A673 (cell line): ENCODE measurements around the gene SMAGP. TPM values are rescaled to one million over a fixed set of nuclear protein-coding genes. Genes with fewer than 3 reads are reported as not detected.

ENCODE experiments used
- BruUV-seq: library from RNA; stranded (reverse); fragments of 400-500 nt; replicated peaks from 2 replicates; lab custom pipeline; 2021; lab: Mats Ljungman, UMichigan
- CTCF ChIA-PET: fragments of 300-600 bp; sonication (Branson Sonifier 250); formaldehyde crosslinking; loops from one replicate; lab custom pipeline; 2022; ENCODE audit warnings: antibody characterized with exemption; lab: Charles Lee
- POLR2A ChIA-PET: fragments of 300-600 bp; sonication (Branson Sonifier 250); formaldehyde crosslinking; loops from one replicate; lab custom pipeline; 2022; ENCODE audit warnings: antibody characterized with exemption; ENCODE audit not compliant: low non-redundant PET; lab: Charles Lee
- DNase-seq: peaks from one replicate; pipeline ENCODE4 v3.0.0-alpha.2; 2015; ENCODE audit warnings: low spot score
- H3K27ac ChIP-seq: fragments of 200-600 bp; sonication (generic); 2 replicates; pipeline ENCODE4 v1.5.1; 2016; ENCODE audit warnings: mixed run types, low read depth, mild to moderate bottlenecking, mixed read lengths, antibody characterized with exemption, low read length; ENCODE audit not compliant: poor library complexity, severe bottlenecking
- H3K27me3 ChIP-seq: fragments of 200-600 bp; sonication (generic); replicated peaks from 2 replicates; pipeline ENCODE4 v1.6.1; 2017; ENCODE audit warnings: mixed run types, low read depth, mild to moderate bottlenecking, mixed read lengths, antibody characterized with exemption, low read length; ENCODE audit not compliant: insufficient read depth, poor library complexity
- H3K36me3 ChIP-seq: fragments of 200-600 bp; sonication (generic); 2 replicates; pipeline ENCODE4 v1.6.1; 2016; ENCODE audit warnings: mixed run types, mild to moderate bottlenecking, mixed read lengths, antibody characterized with exemption, low read length; ENCODE audit not compliant: insufficient read depth, poor library complexity, severe bottlenecking
- H3K4me1 ChIP-seq: fragments of 200-600 bp; sonication (generic); 2 replicates; pipeline ENCODE4 v1.6.1; 2017; ENCODE audit warnings: mixed run types, mild to moderate bottlenecking, mixed read lengths, antibody characterized with exemption, low read length; ENCODE audit not compliant: insufficient read depth, poor library complexity, severe bottlenecking
- H3K4me3 ChIP-seq: fragments of 200-600 bp; sonication (generic); 2 replicates; pipeline ENCODE4 v1.5.1; 2016; ENCODE audit warnings: low read depth, mixed run types, mild to moderate bottlenecking, mixed read lengths, low read length; ENCODE audit not compliant: poor library complexity, severe bottlenecking
- H3K9me3 ChIP-seq: fragments of 200-600 bp; sonication (generic); 2 replicates; pipeline ENCODE4 v1.6.1; 2016; ENCODE audit warnings: mixed run types, low read depth, mild to moderate bottlenecking, mixed read lengths, antibody characterized with exemption, low read length; ENCODE audit not compliant: poor library complexity, severe bottlenecking
- EZH2 ChIP-seq: fragments of 200-600 bp; sonication (generic); IDR thresholded peaks from 2 replicates; pipeline ENCODE4 v1.6.1; 2017; ENCODE audit warnings: borderline replicate concordance, low read depth, mild to moderate bottlenecking, mixed read lengths, antibody characterized with exemption, low read length; ENCODE audit not compliant: poor library complexity, severe bottlenecking
- intact Hi-C: fragments of 100-400 bp; cut with micrococcal nuclease; formaldehyde crosslinking; loops from one replicate; pipeline ENCODE4 v1.10.0; 2022; ENCODE audit not compliant: unreplicated experiment
- total RNA-seq: library from RNA; stranded (reverse); gene quantifications from 2 replicates; pipeline ENCODE4 v1.2.3, GENCODE V29; 2021
- TF ChIP-seq, protein P1 (sequence below): fragments of 300-800, 200-600 bp; sonication (generic); conservative IDR thresholded peaks from 2 replicates; pipeline ENCODE4 v1.5.1; 2017; ENCODE audit warnings: low read depth, mild to moderate bottlenecking, antibody characterized with exemption, low read length, moderate library complexity, mixed read lengths

Gene SMAGP
- total RNA-seq, 1 experiment from 2014 or later, result 26.5 TPM

DNA sequence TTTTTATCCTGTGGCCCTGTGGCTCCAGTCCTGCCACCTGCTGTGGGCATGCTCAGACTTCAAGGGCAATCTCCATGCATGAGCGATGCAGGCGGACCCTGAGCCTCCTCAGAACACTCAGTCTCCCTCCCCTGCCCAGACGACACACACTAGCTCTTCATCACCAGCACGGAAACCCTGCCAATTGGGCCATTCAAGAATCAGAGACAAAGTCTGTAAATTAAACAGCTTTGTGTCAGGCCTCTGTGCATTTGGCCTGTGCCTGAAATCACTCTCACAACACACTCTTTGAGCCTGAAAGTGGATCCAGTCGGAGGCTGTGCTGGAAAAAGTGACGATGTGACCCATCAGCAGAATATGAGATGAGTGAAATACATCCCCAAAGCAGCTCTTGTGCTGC is 64.9 kb downstream of the SMAGP start:
- no TSS peak for BruUV-seq
- Histone ChIP-seq H3K4me3 (no peak overlapping the region), H3K27me3 (no peaks in the 10 kb centered on the region), H3K36me3 (no peaks in the 10 kb centered on the region), H3K27ac (no peak overlapping the region), H3K9me3 (no peaks in the 10 kb centered on the region), H3K4me1 (no peaks in the 10 kb centered on the region)
- no peak for DNase-seq
- no peak for TF ChIP-seq EZH2
- TF ChIP-seq, protein P1, sequence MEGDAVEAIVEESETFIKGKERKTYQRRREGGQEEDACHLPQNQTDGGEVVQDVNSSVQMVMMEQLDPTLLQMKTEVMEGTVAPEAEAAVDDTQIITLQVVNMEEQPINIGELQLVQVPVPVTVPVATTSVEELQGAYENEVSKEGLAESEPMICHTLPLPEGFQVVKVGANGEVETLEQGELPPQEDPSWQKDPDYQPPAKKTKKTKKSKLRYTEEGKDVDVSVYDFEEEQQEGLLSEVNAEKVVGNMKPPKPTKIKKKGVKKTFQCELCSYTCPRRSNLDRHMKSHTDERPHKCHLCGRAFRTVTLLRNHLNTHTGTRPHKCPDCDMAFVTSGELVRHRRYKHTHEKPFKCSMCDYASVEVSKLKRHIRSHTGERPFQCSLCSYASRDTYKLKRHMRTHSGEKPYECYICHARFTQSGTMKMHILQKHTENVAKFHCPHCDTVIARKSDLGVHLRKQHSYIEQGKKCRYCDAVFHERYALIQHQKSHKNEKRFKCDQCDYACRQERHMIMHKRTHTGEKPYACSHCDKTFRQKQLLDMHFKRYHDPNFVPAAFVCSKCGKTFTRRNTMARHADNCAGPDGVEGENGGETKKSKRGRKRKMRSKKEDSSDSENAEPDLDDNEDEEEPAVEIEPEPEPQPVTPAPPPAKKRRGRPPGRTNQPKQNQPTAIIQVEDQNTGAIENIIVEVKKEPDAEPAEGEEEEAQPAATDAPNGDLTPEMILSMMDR, result no peak
- POLR2A ChIA-PET, result no interaction called here
- CTCF ChIA-PET, result no interaction called here
- intact Hi-C loops, result no loop called here

GRCh38 chr12:51202718-51203117 is 67.5 kb downstream of the SMAGP start:
- intact Hi-C loops, result no loop called here
- H3K4me1 ChIP-seq, result no peaks in the 10 kb centered on the region
- POLR2A ChIA-PET, result no interaction called here
- no peak for DNase-seq
- CTCF ChIA-PET, result no interaction called here
- H3K36me3 ChIP-seq, result no peaks in the 10 kb centered on the region
- no TSS peak for BruUV-seq
- no peak overlapping the region for H3K4me3 ChIP-seq
- no peak for TF ChIP-seq EZH2
- TF ChIP-seq, protein P1, result no peak
- no peaks in the 10 kb centered on the region for H3K9me3 ChIP-seq
- no peaks in the 10 kb centered on the region for H3K27me3 ChIP-seq
- no peak overlapping the region for H3K27ac ChIP-seq

DNA sequence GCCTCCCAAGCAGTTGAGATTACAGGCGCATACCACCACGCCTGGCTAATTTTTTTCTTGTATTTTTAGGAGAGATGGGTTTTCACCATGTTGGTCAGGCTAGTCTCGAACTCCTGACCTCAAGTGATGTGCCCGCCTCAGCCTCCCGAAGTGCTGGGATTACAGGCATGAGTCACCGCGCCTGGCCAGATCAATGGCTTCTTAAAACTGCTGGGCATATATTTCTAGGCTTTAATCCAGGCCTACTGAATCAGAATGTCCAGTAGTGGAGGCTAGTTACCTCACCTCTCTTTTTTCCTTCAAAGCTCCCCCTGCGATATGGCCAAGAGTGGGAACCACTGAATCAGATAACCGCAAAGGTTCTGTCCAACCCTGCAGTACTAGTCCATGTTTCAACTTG is 69.4 kb downstream of the SMAGP start:
- Histone ChIP-seq H3K9me3 (no peaks in the 10 kb centered on the region), H3K4me1 (no peaks in the 10 kb centered on the region), H3K4me3 (no peak overlapping the region), H3K27me3 (no peaks in the 10 kb centered on the region), H3K36me3 (no peaks in the 10 kb centered on the region), H3K27ac (no peak overlapping the region)
- ChIA-PET CTCF (no interaction called here), POLR2A (interaction anchor here (0.6 kb wide), 1 partner anchor 12 kb away, joined by 10 read pairs; no protein-coding TSS in a partner anchor)
- no TSS peak for BruUV-seq
- DNase-seq, result no peak
- no peak for TF ChIP-seq EZH2
- TF ChIP-seq, protein P1, result no peak
- intact Hi-C loops, result no loop called here
